ENCODE results near the gene ALKBH5.
"Not testable (repeated sequence)": the region's sequence is repeated elsewhere in the genome, so short reads cannot be mapped to it uniquely, and the experiment has no call there.

The ALKBH5 gene

DNA sequence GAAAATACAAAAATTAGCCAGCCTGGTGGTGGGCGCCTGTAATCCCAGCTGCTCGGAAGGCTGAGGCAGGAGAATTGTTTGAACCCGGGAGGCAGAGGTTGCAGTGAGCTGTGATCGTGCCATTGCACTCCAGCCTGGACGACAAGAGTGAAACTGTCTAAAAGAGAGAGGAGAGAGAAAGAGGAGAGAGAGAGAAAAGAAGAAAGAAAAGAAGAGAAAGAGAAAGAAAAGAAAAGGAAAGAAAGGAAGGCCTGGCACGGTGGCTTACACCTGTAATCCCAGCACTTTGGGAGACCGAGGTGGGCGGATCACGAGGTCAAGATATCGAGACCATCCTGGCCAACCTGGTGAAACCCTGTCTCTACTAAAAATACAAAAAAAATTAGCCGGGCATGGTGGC is 33.3 kb downstream of the ALKBH5 start:
- not testable (repeated sequence) for DNase-seq (ENCODE audit: extremely low read depth in 1 of 2, low read depth in 1 of 2)

DNA sequence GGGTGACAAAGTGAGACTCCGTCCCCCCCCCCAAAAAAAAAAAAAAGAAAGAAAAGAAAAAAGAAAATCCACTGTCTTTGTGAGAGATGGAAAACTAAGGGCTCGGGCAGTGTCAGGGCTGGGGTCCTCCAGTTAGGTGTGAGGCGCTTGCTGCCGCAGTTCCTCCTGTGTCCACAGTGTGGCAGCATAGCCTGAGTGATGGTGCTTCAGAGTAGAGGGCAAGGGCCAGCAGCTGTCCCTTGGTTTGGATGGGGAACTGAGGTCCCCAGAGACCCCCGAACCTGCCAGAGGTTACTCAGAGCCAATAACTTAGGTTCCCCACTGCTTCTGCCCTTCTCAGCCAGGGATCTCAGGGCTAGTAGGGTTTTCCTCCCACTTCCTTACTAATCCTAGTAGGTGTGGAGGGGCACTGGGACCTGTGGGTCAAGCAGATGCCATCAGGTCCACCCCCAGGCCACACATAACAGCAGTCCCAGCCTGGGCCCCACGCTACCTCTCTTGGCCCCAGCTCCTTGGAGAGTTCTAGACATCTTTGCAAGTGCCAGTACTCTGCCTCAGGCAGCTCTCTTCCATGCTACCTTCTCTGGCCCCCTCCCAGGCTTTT is 33.9 kb downstream of the ALKBH5 start:
- peak; percentile 44 to 46 for DNase-seq (ENCODE audit: extremely low read depth in 1 of 2, low read depth in 1 of 2)

DNA sequence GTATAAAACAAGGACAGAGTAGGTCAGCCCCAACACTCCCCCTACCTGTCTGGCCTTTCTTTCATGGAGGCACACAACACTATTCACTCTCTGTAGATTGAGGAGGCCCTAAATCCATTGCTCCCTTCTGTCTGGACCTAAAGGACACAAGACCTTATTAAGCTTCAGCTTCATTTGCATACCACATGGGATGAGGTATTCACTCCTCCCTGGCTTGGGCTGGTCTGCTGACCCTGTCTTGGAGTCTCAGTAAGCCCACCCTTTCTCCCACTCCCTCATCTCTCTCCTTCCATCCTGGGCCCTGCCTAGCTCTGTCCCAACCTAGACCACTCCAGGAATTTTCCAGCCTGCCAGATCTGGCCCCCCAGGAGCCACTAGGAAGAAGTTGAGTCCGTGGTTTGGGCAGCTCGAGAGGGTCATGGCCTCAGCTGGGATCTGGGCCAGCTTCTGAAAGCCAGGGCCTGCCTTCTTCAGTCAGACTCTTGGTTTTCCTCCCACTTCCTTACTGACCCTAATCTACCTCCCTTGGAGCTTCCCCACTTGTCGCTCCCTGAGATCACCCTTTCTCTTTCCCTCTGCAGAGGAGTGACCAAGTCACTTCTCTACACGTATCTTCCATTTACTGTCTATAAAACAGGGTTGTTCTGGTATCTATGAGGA is 35.3 kb downstream of the ALKBH5 start:
- DNase-seq (ENCODE audit: extremely low read depth in 1 of 2, low read depth in 1 of 2) = no peak

DNA sequence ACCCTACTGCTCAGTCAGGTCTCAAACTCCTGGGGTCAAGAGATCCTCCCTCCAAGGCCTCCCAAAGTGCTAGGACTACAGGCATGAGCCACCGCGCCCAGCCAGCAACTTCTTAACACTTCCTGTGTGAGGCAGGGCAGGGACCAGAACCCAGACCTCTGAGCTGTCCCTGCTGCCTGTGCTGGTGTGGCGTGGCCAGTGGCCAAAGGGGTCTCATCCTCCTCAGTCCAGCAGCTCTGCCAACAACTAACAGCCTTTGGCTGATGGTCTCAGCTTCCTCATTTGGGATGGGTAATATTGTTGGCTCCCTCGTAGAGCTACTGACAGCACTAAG is 40.4 kb downstream of the ALKBH5 start:
- no peak for DNase-seq (ENCODE audit: extremely low read depth in 1 of 2, low read depth in 1 of 2)

DNA sequence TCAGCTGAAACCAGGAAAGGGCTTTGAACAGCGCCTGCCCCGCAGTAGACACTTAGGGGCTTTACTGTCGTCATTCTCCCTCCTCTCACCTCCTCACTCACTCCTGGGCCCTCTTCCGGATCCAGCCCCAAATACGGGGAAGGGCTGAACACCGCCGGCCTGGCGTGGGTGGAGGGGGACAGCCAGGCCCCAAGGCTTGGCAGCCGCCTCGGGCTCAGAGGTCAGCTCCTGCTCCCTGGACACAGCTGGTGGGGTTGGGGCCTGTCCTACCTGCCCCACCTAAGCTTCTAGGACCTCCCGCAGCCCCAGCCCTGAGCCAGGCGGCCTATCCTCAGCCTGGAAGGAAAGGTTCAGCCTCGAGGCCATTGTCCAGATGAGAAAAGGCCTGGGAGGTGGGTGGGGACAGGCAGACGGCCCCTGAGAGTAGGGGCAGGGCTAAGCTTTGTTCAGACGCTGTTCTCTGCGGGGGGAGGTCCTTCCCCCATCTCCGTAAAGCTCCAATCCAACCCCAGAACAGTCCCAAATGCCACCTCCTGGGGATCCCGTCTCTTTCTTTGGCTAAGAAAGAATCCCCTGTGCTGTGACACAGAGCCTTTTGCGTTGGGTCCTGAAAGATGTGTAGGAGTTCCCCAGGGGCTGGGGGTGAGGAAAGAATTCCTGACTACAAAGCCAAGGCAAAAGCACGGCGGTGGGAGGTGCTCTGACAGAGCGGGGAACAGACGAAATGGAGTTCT is 40.9 kb downstream of the ALKBH5 start:
- no peak for DNase-seq (ENCODE audit: extremely low read depth in 1 of 2, low read depth in 1 of 2)

DNA sequence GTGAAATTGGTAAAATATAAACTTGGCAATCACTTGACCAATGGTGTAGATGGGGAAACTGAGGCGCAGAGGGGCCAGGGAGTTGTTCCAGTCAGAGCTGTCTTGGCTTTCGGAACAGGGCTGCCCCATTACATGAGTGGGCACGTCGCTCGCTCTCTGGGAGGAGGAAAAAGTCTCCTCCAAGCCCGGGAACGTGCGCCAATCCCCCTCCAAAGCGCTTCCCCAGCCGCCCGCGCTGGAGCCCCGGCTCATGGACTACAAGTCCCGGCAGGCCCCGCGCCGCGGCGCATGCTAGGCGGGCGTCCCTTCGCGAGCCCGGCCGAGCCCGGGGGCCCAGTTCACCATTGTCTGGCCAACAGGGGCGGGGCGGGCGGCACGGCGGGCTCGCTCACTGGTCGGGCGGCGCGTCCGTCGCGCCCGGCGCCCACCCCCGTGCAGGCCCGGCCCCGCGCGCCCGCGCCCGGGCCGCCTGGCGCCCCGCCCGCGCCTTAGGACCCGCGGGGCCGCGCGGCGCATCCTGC is 41.6 kb downstream of the ALKBH5 start, which contains the start of gene LLGL1:
Gene LLGL1, plus strand, starts transcription at position 515 of the 521 bp plus-strand sequence. CDS start 48 bp downstream, outside the sequence.
- peak; percentile 92 for DNase-seq (ENCODE audit: extremely low read depth in 1 of 2, low read depth in 1 of 2)

DNA sequence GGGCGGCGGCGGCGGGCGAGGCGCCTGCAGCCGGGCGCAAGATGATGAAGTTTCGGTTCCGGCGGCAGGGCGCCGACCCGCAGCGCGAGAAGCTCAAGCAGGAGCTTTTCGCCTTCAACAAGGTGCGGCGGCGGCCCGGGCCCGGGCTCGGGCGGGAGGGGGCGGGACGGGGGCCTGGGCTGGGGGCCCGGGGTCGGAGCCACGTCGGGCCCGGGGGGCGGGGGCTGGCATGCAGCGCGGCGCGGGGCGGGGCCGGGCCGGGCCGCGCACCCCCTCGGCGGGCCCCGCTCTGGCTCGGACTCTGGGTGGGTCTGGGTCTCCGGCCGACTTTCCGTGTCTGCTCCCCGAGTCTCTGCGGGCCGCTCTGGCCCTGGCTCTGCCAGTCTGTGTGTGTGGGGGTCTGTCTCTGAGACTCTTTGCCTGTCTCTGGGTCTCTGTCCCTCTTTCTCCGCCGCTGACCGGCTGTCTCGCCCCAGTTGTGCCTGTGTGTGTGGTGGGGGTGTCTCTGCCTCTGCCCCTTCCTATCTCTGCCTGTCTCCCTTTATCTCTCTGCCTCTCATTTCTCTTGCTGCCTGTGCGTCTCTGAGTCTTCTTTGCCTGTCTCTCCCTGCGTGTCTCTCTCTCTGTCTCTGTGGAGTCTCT is 42.1 kb downstream of the ALKBH5 start:
- peak in 1 of 2 donors; percentile 6 for DNase-seq (ENCODE audit: extremely low read depth in 1 of 2, low read depth in 1 of 2)

DNA sequence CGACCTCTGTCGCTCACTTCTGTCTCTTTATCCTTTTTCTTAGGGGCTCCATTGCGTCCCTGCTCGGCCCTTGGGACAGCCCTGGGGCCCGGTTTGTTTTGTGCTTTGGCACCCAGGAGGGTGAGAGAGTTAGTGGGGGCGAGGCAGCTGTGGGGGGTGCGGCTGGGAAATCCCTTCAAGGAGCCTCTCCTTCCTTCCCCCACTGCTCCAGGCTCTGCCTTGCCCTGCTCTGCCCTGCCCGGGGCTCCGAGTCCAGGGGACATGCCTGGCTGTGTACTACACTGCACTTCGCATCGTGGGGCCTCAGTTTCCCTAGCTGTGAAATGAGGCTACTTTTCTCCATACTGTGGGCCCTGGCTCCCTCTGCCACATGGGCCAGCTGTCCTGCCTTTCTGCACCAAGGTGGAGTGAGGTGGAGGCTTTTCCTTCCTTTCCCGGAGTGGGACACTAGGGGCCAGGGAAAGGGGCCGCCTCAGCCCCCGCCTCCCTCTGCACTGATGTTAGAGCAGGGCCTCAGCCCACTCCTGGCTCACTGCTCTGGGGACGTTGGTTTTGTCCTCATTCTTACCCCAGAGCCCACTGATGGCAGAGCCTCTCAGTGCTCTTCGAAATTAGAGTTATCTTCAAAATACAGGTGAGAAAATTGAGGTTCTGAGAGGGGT is 42.8 kb downstream of the ALKBH5 start:
- DNase-seq (ENCODE audit: extremely low read depth in 1 of 2, low read depth in 1 of 2) = no peak

DNA sequence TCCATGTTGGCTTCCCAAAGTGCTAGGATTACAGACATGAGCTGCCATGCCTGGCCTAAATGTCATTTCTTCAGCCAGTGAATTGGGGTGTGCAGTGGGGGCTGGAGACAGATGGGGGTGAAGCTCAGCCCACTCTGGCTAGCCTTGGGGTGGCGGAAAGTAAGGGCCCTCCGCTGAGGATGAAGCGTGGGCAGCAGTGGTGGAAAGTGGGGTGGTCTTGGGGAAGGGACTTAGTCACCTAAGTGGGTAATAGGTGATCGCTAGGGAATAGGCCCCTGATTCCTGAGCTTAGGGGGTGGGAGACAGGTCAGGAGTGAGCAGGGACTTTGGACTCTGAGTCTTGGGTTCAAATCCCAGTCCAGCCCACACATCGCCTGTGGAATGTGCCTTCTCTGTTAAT is 44.0 kb downstream of the ALKBH5 start:
- DNase-seq (ENCODE audit: extremely low read depth in 1 of 2, low read depth in 1 of 2) = no peak

DNA sequence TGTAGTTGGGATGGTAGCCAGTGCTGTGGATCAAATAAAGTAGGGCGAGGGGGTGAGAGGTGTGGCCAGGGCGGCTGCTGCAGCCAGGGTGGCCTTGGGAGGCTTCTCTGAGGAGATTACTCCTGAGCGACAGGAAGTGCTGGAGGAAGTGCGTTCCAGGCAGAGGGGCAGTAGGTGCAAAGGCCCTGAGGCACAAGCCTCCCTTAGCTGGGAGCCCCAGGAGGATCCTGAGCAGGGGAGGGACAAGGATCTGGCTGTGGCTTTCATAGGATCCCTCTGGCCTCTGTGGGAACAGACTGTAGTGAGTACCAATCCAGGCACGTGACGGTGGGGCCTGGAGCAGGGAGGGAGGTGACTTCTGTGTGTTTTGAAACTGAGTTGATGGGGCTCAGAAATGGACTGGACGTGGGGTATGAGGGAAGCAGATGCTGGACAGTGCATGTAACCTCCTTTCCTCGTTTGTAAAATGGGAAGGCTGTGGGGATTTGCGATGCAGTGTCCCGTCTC is 44.6 kb downstream of the ALKBH5 start:
- DNase-seq (ENCODE audit: extremely low read depth in 1 of 2, low read depth in 1 of 2) = no peak

DNA sequence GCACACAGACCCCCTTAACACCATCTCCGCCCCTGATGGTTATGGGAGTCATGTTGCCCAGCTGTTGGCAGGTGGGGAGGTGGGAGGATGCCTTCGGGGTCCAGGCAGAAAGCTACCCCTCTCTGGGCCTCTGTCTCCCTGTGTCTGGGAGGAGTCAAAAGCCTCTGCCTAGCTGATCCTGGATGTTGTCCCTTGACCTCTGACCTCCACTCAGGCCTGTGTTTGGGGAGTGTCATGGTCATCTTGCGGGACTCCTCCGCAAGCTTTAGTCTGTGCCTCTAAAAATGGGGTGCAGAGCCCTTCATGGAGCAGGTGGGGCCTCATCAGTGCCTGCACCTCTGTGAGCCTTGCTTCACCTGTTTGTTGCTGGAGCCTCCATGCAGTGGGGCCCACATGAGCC is 45.6 kb downstream of the ALKBH5 start:
- no peak for DNase-seq (ENCODE audit: extremely low read depth in 1 of 2, low read depth in 1 of 2)

DNA sequence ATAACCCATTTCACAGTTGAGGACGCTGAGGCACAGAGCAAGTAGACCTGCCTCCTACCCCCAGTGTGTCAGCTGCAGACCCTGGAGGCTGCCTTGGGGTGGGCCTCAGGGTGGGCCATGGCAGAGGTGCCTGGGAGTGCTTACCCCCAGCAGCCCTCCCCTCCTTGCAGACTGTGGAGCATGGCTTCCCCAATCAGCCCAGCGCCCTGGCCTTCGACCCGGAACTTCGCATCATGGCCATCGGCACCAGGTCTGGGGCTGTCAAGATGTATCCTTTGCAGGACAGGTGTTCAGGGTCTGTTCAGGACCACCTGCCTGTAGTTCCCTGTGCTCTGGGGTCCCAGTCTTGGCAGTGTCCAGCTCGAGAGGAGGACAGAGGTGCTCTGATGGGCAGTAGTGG is 46.1 kb downstream of the ALKBH5 start:
- DNase-seq (ENCODE audit: extremely low read depth in 1 of 2, low read depth in 1 of 2) = no peak

DNA sequence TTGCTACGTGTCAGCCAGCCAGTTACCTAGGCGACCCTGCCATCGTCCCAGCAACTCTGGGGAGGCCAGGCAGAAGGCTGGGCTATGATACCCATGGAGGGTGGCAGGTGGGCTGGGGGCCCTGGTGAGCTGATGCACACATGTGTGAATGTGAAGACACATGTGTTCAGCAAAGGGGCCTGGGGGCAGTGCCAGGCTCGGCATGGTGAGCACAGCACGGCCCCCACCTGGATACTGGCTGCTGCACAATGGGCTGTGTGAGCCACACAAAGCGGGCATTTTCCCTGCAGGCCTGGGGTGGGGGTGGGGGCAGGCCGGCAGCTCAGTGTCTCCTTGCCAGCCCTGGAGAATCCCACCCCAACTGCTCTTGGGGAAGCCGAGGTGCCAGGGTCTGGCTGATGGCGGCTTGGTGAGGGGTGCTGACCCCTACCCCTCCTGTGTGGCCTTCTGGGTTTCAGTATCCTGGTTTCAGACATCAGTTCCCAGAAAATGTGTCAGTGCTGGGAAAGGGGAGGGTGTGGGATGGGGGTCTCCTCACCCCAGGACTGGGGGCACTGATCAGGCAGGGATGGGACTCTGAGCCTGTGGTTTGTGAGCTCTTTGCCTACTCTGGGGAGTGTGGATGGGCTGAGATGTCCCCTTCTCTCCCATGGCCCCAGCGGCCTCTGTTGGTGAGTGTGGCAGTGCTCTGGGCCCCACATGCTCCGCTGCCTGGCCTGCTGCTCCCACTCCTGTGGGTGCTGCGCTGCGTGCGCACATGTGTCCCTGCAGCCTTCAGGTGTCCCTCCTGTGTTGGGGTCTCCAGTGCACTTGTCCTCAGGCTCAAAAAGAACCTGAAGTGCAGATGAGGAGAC is 46.9 kb downstream of the ALKBH5 start:
- no peak for DNase-seq (ENCODE audit: extremely low read depth in 1 of 2, low read depth in 1 of 2)

DNA sequence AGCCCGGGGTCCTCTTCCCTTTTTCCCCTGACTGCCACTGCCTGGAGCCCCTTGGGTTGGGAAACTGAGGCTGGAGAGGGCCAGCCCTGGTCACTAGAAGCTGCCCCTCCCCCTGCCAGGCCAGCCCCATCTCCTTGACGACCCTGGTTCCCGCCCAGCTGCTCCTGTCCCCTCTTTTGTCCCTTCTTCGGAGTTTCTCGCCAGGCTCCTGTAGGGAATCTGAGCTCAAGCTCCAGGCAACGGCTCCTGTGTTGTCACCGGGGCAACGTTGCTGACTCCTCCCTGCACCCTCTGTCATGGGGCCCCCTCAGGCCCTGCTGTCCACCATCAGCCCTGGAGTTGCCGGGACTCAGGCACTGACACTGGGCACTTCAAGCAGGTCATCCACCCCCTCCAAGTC is 47.5 kb downstream of the ALKBH5 start:
- no peak for DNase-seq (ENCODE audit: extremely low read depth in 1 of 2, low read depth in 1 of 2)

DNA sequence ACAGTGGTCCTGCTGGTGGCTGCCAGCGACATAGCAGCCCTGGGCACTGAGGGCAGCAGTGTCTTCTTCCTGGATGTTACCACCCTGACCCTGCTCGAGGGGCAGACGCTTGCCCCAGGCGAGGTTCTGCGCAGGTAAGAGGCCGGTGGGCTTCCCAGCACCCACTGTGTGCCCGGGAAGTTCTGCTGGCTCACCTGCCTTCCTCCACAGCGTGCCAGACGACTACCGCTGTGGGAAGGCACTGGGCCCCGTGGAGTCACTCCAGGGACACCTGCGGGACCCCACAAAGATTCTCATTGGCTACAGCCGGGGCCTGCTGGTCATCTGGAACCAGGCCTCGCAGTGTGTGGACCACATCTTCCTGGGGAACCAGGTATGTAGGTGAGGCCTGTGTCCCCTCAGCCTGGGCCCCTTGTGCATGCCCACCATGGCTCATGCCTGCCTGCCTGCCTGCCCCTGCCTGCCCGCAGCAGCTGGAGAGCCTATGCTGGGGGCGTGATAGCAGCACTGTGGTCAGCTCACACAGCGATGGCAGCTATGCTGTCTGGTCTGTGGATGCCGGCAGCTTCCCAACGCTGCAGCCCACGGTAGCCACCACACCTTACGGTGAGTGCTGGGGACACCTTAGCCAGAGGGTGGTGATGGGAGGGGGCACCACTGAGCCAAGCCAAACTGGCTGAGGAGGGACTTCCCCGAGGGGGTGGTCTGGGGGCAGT is 50.3 kb downstream of the ALKBH5 start:
- no peak for DNase-seq (ENCODE audit: extremely low read depth in 1 of 2, low read depth in 1 of 2)

DNA sequence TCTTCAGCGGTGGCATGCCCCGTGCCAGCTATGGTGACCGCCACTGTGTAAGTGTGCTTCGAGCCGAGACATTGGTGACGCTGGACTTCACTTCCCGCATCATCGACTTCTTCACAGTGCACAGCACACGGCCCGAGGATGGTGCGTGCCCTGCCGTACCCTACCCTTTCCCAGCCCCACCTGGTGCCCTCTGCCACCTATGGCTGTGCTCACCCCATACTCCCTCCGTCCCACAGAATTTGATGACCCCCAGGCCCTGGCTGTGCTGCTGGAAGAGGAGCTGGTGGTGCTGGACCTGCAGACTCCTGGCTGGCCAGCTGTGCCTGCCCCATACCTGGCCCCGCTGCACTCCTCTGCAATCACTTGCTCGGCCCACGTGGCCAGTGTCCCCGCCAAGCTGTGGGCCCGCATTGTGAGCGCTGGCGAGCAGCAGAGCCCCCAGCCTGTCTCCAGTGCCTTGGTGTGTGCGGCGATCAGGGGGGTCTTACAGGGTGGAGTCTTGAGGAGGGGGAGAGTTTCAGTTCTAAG is 51.3 kb downstream of the ALKBH5 start:
- DNase-seq (ENCODE audit: extremely low read depth in 1 of 2, low read depth in 1 of 2) = no peak

DNA sequence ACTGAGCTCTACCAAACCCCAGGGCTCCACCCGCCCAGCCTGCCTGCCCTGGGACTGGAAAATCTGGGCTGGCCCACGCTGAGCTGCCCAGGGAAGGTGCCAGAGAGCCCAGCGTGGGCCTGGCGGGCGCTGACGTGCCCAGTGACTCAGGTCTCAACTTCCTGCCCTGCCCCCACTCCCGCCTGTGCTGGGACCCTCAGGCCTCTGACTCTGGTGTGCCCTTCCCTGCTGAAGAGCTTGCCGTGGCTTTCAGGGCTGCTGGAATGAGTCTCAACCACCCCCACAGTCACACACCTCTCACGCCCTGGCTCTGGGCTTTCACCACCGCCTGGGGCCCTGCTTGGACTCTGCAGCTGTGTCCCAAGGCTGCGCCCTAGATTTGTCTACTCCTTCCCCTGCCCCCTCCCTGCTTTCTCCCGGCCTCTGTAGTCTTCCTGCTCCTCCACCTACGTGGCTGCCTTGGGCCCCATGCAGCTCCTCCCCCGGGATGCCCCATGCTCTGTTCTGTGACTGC is 52.2 kb downstream of the ALKBH5 start:
- peak; percentile 39 to 63 for DNase-seq (ENCODE audit: extremely low read depth in 1 of 2, low read depth in 1 of 2)

DNA sequence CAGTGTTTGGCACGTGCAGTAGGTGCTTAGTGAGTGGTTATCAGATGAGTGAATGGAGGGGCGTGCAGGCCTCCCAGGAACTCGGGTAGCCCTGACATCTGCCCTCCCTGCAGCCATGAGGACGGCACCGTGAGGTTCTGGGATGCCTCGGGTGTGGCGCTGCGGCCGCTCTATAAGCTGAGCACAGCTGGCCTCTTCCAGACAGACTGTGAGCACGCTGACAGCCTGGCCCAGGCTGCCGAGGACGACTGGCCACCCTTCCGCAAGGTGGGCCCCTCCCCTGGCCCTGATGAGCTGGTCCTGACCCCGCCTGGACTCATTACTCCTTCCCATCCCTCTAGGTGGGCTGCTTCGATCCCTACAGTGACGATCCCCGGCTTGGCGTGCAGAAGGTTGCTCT is 52.9 kb downstream of the ALKBH5 start:
- no peak for DNase-seq (ENCODE audit: extremely low read depth in 1 of 2, low read depth in 1 of 2)

DNA sequence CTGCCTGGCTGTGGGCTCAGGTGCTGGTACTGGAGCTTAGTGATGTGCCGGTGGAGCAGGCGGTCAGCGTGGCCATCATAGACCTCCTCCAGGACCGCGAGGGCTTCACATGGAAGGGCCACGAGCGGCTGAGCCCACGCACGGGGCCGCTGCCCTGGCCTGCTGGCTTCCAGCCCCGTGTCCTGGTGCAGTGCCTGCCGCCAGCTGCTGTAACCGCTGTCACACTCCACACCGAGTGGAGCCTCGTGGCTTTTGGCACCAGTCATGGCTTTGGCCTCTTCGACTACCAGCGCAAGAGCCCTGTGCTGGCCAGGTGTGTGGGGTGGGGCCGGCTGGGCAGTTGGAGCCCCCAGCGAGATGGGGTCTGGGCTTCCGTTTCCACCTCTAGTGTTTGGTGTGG is 53.8 kb downstream of the ALKBH5 start:
- DNase-seq (ENCODE audit: extremely low read depth in 1 of 2, low read depth in 1 of 2) = no peak
